Neural cell (in vitro differentiated cells): Measurements from ENCODE around the gene TMEM260. TPM values are rescaled to one million over a fixed set of nuclear protein-coding genes. Genes with fewer than 3 reads are reported as not detected.
A peak's percentile ranks its signal among the peaks of the same experiment; 100 is the strongest.

ENCODE experiments used
- H2AFZ ChIP-seq: fragments of 200-600, 300-800 bp; sonication (generic), shearing (Covaris generic); 2 replicates; pipeline ENCODE4 v1.6.0; 2014; ENCODE audit warnings: low read depth, mild to moderate bottlenecking, antibody characterized with exemption, low read length, moderate library complexity
- H3F3A ChIP-seq: fragments of 200-600 bp; shearing (Covaris generic); 2 replicates; pipeline ENCODE4 v1.6.1; 2016; ENCODE audit warnings: mild to moderate bottlenecking, moderate library complexity, mixed read lengths, antibody characterized with exemption, low read length; ENCODE audit not compliant: insufficient read depth, poor library complexity, severe bottlenecking
- H3K27ac ChIP-seq: fragments of 200-600, 300-800 bp; sonication (generic), shearing (Covaris generic); 2 replicates; pipeline ENCODE4 v1.5.1; 2014; ENCODE audit warnings: mild to moderate bottlenecking, low read length, moderate library complexity
- H3K27me3 ChIP-seq: fragments of 300-800, 200-600 bp; sonication (generic), shearing (Covaris generic); 2 replicates; pipeline ENCODE4 v1.6.0; 2014; ENCODE audit warnings: mild to moderate bottlenecking, low read depth, low read length, moderate library complexity; ENCODE audit not compliant: insufficient read depth
- H3K36me3 ChIP-seq: fragments of 300-800, 200-600 bp; sonication (generic), shearing (Covaris generic); 2 replicates; pipeline ENCODE4 v1.5.1; 2014; ENCODE audit warnings: mild to moderate bottlenecking, antibody characterized with exemption, low read length, moderate library complexity; ENCODE audit not compliant: insufficient read depth
- H3K4me2 ChIP-seq: fragments of 300-800, 200-600 bp; sonication (generic), shearing (Covaris generic); 2 replicates; pipeline ENCODE4 v1.6.0; 2014; ENCODE audit warnings: mild to moderate bottlenecking, low read length
- H3K4me3 ChIP-seq: fragments of 300-800, 200-600 bp; sonication (generic), shearing (Covaris generic); 2 replicates; pipeline ENCODE4 v1.5.1; 2014; ENCODE audit warnings: mild to moderate bottlenecking, low read length, moderate library complexity
- H3K79me2 ChIP-seq: fragments of 200-600 bp; shearing (Covaris generic); replicated peaks from 2 replicates; pipeline ENCODE4 v1.6.0; 2014; ENCODE audit warnings: mild to moderate bottlenecking, low read length, moderate library complexity; ENCODE audit not compliant: insufficient read depth
- H3K9ac ChIP-seq: fragments of 300-800, 200-600 bp; sonication (generic), shearing (Covaris generic); 2 replicates; pipeline ENCODE4 v1.6.1; 2016; ENCODE audit warnings: mild to moderate bottlenecking, low read length, mixed read lengths
- H3K9me2 ChIP-seq: fragments of 200-600 bp; shearing (Covaris generic); 2 replicates; pipeline ENCODE4 v1.6.1; 2016; ENCODE audit warnings: mild to moderate bottlenecking, low read length, mixed read lengths; ENCODE audit not compliant: insufficient read depth
- H3K9me3 ChIP-seq: fragments of 200-600, 300-800 bp; sonication (generic), shearing (Covaris generic); 2 replicates; pipeline ENCODE4 v1.6.1; 2016; ENCODE audit warnings: mild to moderate bottlenecking, mixed run types, low read length, moderate library complexity, mixed read lengths
- H4K20me1 ChIP-seq: fragments of 200-600 bp; shearing (Covaris generic); 2 replicates; pipeline ENCODE4 v1.6.1; 2016; ENCODE audit warnings: mild to moderate bottlenecking, mixed run types; ENCODE audit not compliant: insufficient read depth
- CTCF ChIP-seq: fragments of 450-650 bp; IDR thresholded peaks from 2 replicates; pipeline ENCODE4 v1.5.1; 2014; ENCODE audit warnings: antibody characterized with exemption, mild to moderate bottlenecking, moderate library complexity; ENCODE audit not compliant: poor library complexity, severe bottlenecking
- EP300 ChIP-seq: fragments of 450-650 bp; conservative IDR thresholded peaks from 2 replicates; pipeline ENCODE4 v1.6.1; 2014; ENCODE audit warnings: antibody characterized with exemption, mild to moderate bottlenecking, moderate library complexity; ENCODE audit not compliant: poor library complexity, severe bottlenecking
- EZH2 ChIP-seq: fragments of 200-600, 300-800 bp; shearing (Covaris generic), sonication (generic); IDR thresholded peaks from 2 replicates; pipeline ENCODE4 v1.6.1; 2014; ENCODE audit warnings: antibody characterized with exemption, low read length, borderline replicate concordance, mild to moderate bottlenecking; ENCODE audit not compliant: insufficient read depth, poor library complexity, severe bottlenecking
- MXI1 ChIP-seq: fragments of 450-650 bp; conservative IDR thresholded peaks from 2 replicates; pipeline ENCODE4 v1.6.1; 2014; ENCODE audit warnings: antibody characterized with exemption, mild to moderate bottlenecking; ENCODE audit not compliant: poor library complexity, severe bottlenecking
- POLR2AphosphoS5 ChIP-seq: IDR thresholded peaks from 2 replicates; pipeline ENCODE4 v1.6.1; 2012
- RAD21 ChIP-seq: fragments of 450-650 bp; conservative IDR thresholded peaks from 2 replicates; pipeline ENCODE4 v1.6.1; 2014; ENCODE audit warnings: antibody characterized with exemption, mild to moderate bottlenecking, moderate library complexity
- REST ChIP-seq: IDR thresholded peaks from 2 replicates; pipeline ENCODE4 v1.6.1; 2012; ENCODE audit warnings: borderline replicate concordance
- SMC3 ChIP-seq: fragments of 450-650 bp; conservative IDR thresholded peaks from 2 replicates; pipeline ENCODE4 v1.6.1; 2014; ENCODE audit warnings: antibody characterized with exemption, mild to moderate bottlenecking, moderate library complexity; ENCODE audit not compliant: poor library complexity
- TAF1 ChIP-seq: IDR thresholded peaks from 2 replicates; pipeline ENCODE4 v1.6.1; 2012; ENCODE audit warnings: low read depth
- polyA plus RNA-seq: library from polyadenylated mRNA; depleted of rRNA; stranded (reverse); fragments of >200 nt; gene quantifications from 2 replicates; pipeline ENCODE4 v1.2.3, GENCODE V29; 2014

TMEM260 gene
- polyA plus RNA-seq, 1 donor from 2014 or later, result 67.0 TPM

- peaks cover 43% of the 10 kb centered on the region for H3K79me2 ChIP-seq
- peak overlapping the region; percentile 83 for H3K27ac ChIP-seq
- TF ChIP-seq CTCF, result no peak
- TF ChIP-seq TAF1, result no peak
- no peak for TF ChIP-seq REST
- no peak for TF ChIP-seq MXI1
- TF ChIP-seq POLR2AphosphoS5, result no peak
- no peak for TF ChIP-seq SMC3
- TF ChIP-seq EP300, result no peak
- TF ChIP-seq RAD21, result no peak
- TF ChIP-seq EZH2, result no peak
Observed at GRCh38 chr14:56580221-56580711, 668 bp downstream of the TMEM260 start.

GRCh38 chr14:56581041-56581727 is 1.6 kb downstream of the TMEM260 start:
- H3K9ac ChIP-seq, result peak overlapping the region; percentile 90
- peaks cover 5% of the 10 kb centered on the region for H3K36me3 ChIP-seq
- no peaks in the 10 kb centered on the region for H3K27me3 ChIP-seq
- H3F3A ChIP-seq, result peaks cover 3% of the 10 kb centered on the region
- H4K20me1 ChIP-seq, result no peaks in the 10 kb centered on the region
- peaks cover 43% of the 10 kb centered on the region for H3K79me2 ChIP-seq
- H3K9me3 ChIP-seq, result no peaks in the 10 kb centered on the region
- H2AFZ ChIP-seq, result no peak overlapping the region
- no peaks in the 10 kb centered on the region for H3K9me2 ChIP-seq
- TF ChIP-seq TAF1, result no peak
- no peak for TF ChIP-seq MXI1
- TF ChIP-seq REST, result no peak
- no peak for TF ChIP-seq EZH2
- TF ChIP-seq EP300, result no peak
- no peak for TF ChIP-seq RAD21
- no peak for TF ChIP-seq POLR2AphosphoS5
- TF ChIP-seq CTCF, result no peak
- no peak for TF ChIP-seq SMC3
- H3K4me3 ChIP-seq, result peak overlapping the region; percentile 90
- H3K27ac ChIP-seq, result no peak overlapping the region
- peak overlapping the region; percentile 96 for H3K4me2 ChIP-seq

More at GRCh38 chr14:56580221-56580711, 668 bp downstream of the TMEM260 start:
- Histone ChIP-seq H3K9me3 (no peaks in the 10 kb centered on the region), H3K9ac (peak overlapping the region; percentile 90), H3F3A (peaks cover 3% of the 10 kb centered on the region), H4K20me1 (no peaks in the 10 kb centered on the region), H3K4me3 (peak overlapping the region; percentile 90), H3K36me3 (no peaks in the 10 kb centered on the region), H3K4me2 (peak overlapping the region; percentile 96), H3K27me3 (no peaks in the 10 kb centered on the region), H2AFZ (peak overlapping the region; percentile 97), H3K9me2 (no peaks in the 10 kb centered on the region)
